Cortex of kidney (tissue), 1 donor: ENCODE results near the gene HMGA1.

Experiments
- DNase-seq: peaks from one replicate; lab custom pipeline; 2025; lab: John Stamatoyannopoulos, UW

The HMGA1 gene

DNA sequence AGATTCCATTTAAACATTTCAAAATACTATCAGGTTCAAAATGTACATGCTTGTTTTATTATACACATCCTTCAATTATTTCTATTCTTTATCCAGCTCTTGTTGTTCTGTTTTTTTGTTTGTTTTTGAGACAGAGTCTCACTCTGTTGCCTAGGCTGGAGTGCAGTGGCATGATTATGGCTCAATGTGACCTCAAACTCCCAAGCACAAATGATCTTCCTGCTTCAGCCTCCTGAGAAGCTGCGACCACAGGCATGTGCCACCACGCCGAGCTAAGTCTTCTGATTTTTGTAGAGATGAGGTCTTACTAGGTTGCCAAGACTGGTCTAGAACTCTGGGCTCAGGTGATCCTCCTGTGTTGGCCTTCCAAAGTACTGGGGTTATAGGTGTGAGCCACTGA, 56.3 kb downstream of the HMGA1 start:
- no peak for DNase-seq

DNA sequence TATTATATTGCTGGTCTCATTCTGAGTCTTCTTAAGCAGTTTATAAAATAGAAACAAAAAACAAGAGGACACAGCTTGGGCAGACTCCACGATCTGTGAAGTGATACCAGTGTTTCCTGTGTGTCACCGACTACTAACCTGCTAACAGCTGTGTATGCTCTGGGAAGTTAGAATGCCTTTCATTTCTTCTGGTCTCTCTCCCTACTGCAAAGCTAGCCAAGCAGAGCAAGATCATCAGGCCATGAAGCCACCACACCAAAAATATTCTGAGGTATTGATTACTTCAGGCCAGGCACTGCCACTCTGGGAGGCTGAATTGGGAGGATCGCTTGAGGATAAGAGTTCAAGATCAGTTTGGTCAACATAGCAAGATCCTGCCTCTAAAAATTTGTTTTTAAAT, 59.0 kb downstream of the HMGA1 start:
- DNase-seq: no peak
